ENCODE data around the gene ACTR5. TPM values are rescaled to one million over a fixed set of nuclear protein-coding genes. Genes with fewer than 3 reads are reported as not detected.

Gene ACTR5
- total RNA-seq, 2 donors from 2014 or later = 8.0 to 8.1 TPM

- Histone ChIP-seq H3K4me1 (ENCODE audit: control insufficient read depth in 1 of 2, low read depth in 2 of 2) (no peaks in the 10 kb centered on the region), H3K4me3 (no peak overlapping the region)
These were observed 44.1 kb upstream of the ACTR5 start for GRCh38 chr20:38704136-38704535.

DNA sequence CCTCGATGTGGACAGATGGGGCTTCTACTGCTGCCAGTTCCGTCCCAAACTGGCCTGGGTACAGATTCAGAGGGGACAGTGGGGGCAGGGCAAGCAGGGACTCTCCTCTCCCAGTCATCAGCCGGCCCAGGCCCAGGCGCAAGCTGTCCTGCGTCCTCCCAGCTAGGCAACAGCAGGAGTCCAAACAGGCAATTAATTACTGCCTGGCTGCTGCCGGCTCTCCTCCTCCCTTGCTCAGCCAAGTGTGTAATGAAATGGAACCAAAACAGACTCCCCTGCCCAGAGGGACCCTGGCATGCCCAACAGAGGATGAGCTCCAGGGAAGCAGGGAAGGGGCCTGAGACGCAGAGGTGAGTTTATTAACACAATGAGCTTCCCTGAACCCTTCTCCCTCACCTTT is 41.8 kb upstream of the ACTR5 start:
- no peaks in the 10 kb centered on the region for H3K4me1 ChIP-seq (ENCODE audit: control insufficient read depth in 1 of 2, low read depth in 2 of 2)
- no peak overlapping the region for H3K27ac ChIP-seq
- TF ChIP-seq, protein P1, sequence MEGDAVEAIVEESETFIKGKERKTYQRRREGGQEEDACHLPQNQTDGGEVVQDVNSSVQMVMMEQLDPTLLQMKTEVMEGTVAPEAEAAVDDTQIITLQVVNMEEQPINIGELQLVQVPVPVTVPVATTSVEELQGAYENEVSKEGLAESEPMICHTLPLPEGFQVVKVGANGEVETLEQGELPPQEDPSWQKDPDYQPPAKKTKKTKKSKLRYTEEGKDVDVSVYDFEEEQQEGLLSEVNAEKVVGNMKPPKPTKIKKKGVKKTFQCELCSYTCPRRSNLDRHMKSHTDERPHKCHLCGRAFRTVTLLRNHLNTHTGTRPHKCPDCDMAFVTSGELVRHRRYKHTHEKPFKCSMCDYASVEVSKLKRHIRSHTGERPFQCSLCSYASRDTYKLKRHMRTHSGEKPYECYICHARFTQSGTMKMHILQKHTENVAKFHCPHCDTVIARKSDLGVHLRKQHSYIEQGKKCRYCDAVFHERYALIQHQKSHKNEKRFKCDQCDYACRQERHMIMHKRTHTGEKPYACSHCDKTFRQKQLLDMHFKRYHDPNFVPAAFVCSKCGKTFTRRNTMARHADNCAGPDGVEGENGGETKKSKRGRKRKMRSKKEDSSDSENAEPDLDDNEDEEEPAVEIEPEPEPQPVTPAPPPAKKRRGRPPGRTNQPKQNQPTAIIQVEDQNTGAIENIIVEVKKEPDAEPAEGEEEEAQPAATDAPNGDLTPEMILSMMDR (IDR thresholded peaks at IDR 0.05) = no peak
- H3K4me3 ChIP-seq = no peak overlapping the region
- no peaks in the 10 kb centered on the region for H3K27me3 ChIP-seq (replicated peaks; ENCODE audit: insufficient read depth)
- ATAC-seq (ENCODE audit: insufficient number of reproducible peaks, low FRiP score, low read depth) (no peak), DNase-seq (ENCODE audit: low spot score) (no peak)
- H3K36me3 ChIP-seq = no peaks in the 10 kb centered on the region
- no peaks in the 10 kb centered on the region for H3K9me3 ChIP-seq

More at GRCh38 chr20:38704136-38704535, 44.1 kb upstream of the ACTR5 start:
- DNase-seq (ENCODE audit: low spot score) = no peak
- Histone ChIP-seq H3K36me3 (no peaks in the 10 kb centered on the region), H3K27me3 (replicated peaks; ENCODE audit: insufficient read depth) (no peaks in the 10 kb centered on the region), H3K27ac (no peak overlapping the region), H3K9me3 (no peaks in the 10 kb centered on the region)
- TF ChIP-seq, protein P1 (IDR thresholded peaks at IDR 0.05) = no peak
- no peak for ATAC-seq (ENCODE audit: insufficient number of reproducible peaks, low FRiP score, low read depth)

DNA sequence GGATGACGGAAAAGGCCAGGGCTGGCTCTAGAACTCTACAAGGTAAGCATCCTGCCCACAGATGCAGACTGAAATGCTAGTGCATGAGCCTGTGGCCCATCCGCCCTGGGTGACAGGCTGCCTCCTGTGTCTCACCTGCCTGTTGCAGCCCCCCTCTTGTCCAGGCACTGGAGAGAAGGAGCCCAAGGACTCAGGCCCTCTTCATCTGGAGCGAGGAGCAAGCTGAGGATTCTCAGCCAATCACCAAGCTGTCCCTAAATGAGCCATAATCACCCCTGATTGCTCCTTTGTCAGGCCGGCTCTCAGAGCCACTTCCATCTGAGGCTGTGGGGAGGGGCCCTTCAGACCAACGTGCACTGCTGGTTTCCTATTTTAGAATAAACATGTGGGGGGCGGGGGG is 34.0 kb upstream of the ACTR5 start:
- Histone ChIP-seq H3K27ac (no peak overlapping the region), H3K27me3 (replicated peaks; ENCODE audit: insufficient read depth) (no peaks in the 10 kb centered on the region), H3K36me3 (no peaks in the 10 kb centered on the region), H3K4me3 (no peak overlapping the region), H3K9me3 (no peaks in the 10 kb centered on the region), H3K4me1 (ENCODE audit: control insufficient read depth in 1 of 2, low read depth in 2 of 2) (no peaks in the 10 kb centered on the region)
- TF ChIP-seq, protein P1 (IDR thresholded peaks at IDR 0.05) = no peak
- DNase-seq (ENCODE audit: low spot score) (no peak), ATAC-seq (ENCODE audit: insufficient number of reproducible peaks, low FRiP score, low read depth) (no peak)

DNA sequence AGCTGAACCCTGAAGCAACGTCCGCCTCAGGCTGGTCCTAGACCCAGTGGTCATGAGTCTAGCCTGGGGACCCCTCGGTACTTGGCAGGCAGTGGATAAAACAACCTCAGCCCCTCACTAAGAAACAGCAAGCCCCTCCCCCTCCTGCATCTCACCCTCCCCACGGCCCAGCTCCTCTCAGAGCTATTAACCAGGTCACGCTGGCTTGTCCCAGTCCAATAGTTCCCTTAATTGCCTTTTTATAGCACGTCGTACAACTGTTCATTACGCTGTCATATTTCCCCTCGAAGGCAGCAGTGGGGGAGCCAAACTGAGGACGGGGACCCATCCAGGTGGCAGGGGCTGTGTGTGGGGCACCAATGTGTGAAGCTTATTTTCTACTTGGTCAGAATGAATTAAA is 32.6 kb upstream of the ACTR5 start:
- H3K27ac ChIP-seq = no peak overlapping the region
- H3K36me3 ChIP-seq = no peaks in the 10 kb centered on the region
- DNase-seq (ENCODE audit: low spot score) (no peak), ATAC-seq (ENCODE audit: insufficient number of reproducible peaks, low FRiP score, low read depth) (no peak)
- H3K9me3 ChIP-seq = no peaks in the 10 kb centered on the region
- no peaks in the 10 kb centered on the region for H3K4me1 ChIP-seq (ENCODE audit: control insufficient read depth in 1 of 2, low read depth in 2 of 2)
- H3K4me3 ChIP-seq = no peak overlapping the region
- H3K27me3 ChIP-seq (replicated peaks; ENCODE audit: insufficient read depth) = peaks cover under 1% of the 10 kb centered on the region
- TF ChIP-seq, protein P1 (IDR thresholded peaks at IDR 0.05) = no peak

DNA sequence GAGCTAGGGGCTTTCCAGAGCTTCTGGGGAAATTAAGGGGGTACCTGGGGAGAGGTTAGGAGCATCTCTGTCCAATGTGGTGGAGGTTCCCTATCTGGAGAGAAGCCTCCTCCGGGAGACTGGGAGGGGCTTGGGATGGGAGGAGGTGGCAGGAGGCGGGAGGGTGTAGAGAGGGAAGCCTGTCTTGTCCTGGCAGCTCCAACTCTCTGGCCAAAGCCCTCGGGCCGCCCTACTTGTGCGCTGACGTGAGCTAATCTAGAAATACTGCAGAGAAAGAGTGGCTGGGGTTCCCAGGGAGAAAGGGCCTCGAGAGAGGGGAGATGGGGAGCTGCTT is 25.6 kb upstream of the ACTR5 start:
- TF ChIP-seq, protein P1 (IDR thresholded peaks at IDR 0.05) = no peak
- Histone ChIP-seq H3K27me3 (replicated peaks; ENCODE audit: insufficient read depth) (peaks cover 35% of the 10 kb centered on the region), H3K36me3 (no peaks in the 10 kb centered on the region), H3K9me3 (no peaks in the 10 kb centered on the region), H3K27ac (no peak overlapping the region), H3K4me1 (ENCODE audit: control insufficient read depth in 1 of 2, low read depth in 2 of 2) (peaks cover 0 to 18% of the 10 kb centered on the region in 2 donors), H3K4me3 (no peak overlapping the region)
- DNase-seq (ENCODE audit: low spot score) (no peak), ATAC-seq (ENCODE audit: insufficient number of reproducible peaks, low FRiP score, low read depth) (no peak)

Data from thoracic aorta (tissue), 2 donors.